AG10803 (cell line): ENCODE measurements around the gene PAQR6.

Experiments used
- DNase-seq: peaks from one replicate; pipeline ENCODE4 v3.0.0; 2010; ENCODE audit warnings: low read depth
- H3K4me3 ChIP-seq: 2 replicates; pipeline ENCODE4 v1.5.1; 2011; ENCODE audit warnings: mild to moderate bottlenecking, low read length, control low read depth
- TF ChIP-seq, protein P1 (sequence below): conservative IDR thresholded peaks from 2 replicates; pipeline ENCODE4 v1.5.1; 2011; ENCODE audit warnings: mild to moderate bottlenecking, low read length, control low read depth, inconsistent platforms

PAQR6 gene

DNA sequence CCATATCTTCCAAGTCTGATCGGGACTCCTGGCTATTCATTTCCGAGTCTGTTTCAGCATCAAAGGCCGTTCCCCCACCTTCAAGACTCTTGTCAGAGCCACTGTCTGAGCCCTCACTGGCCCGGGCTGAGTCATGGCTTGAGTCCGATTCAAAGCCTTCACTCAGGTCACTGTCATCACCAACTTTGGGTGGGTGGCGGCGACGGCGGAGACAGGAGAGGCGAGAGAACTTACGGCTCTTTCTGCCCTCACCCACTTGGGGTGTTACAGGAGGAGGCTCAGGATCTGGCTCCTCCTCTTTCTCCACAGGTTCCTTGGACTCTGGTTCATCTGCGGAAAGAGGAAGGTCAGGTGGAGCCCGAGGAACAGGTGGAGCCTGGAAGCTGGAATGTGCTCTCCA is 18.2 kb upstream of the PAQR6 start:
- TF ChIP-seq, protein P1, sequence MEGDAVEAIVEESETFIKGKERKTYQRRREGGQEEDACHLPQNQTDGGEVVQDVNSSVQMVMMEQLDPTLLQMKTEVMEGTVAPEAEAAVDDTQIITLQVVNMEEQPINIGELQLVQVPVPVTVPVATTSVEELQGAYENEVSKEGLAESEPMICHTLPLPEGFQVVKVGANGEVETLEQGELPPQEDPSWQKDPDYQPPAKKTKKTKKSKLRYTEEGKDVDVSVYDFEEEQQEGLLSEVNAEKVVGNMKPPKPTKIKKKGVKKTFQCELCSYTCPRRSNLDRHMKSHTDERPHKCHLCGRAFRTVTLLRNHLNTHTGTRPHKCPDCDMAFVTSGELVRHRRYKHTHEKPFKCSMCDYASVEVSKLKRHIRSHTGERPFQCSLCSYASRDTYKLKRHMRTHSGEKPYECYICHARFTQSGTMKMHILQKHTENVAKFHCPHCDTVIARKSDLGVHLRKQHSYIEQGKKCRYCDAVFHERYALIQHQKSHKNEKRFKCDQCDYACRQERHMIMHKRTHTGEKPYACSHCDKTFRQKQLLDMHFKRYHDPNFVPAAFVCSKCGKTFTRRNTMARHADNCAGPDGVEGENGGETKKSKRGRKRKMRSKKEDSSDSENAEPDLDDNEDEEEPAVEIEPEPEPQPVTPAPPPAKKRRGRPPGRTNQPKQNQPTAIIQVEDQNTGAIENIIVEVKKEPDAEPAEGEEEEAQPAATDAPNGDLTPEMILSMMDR, result no peak
- no peak for DNase-seq
- no peak overlapping the region for H3K4me3 ChIP-seq

DNA sequence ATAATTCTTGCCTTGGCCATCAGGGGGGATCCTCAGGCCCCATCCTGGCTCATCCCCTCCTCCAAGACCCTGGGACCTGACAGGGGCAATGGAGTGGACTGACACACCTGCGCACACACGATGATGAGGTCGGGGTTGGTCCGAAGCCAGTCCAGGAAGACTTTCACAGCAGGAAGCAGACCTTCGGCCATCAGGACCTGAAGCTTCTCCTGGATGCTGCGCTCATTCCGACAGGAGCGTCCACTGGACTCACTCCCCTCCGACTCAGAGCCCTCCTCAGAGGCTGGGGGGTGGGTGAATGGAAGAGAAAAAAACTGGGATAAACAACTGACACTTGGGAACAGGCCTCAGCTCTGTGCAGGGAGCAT is 15.4 kb upstream of the PAQR6 start:
- no peak overlapping the region for H3K4me3 ChIP-seq
- TF ChIP-seq, protein P1, result no peak
- DNase-seq, result no peak

DNA sequence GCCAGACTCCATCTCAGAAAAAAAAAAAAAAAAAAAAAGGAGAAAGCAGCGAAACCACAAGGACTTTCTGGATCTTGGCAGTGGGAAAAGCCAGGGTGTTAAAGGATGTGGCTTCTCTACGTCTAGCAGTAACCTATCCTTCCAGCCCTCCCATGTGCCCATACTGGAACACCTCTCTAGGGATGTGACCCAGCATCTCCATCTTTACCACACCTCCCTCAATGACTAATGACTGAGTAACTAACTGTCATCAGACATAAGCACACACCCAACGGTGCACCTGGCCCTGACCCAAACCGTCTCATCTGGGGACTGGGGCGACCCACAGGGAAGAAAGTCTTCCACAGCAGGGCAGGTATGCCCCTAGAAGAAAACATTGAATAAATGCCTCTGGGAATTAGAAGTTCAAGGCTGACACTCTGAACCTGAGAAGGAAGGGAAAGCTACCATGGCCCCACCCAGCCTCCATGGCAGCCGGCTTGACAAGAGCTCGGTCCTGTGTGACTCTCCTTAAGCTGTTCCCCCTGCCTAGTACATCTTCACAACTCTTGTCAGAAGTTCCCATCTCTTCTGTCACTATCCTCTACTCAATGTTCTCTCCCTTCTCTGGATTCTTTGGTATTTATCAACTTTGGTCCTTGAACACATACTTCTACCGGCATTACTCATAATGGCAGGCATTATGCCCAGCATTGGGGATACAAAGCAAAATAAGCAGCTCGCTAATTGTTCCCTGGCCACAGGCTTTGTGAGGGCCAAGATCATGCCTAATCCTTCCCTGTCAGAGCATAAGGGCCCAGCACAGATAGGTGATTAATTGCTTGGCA is 14.8 kb upstream of the PAQR6 start:
- H3K4me3 ChIP-seq, result no peak overlapping the region
- DNase-seq, result peak; percentile 91
- TF ChIP-seq, protein P1, result no peak

DNA sequence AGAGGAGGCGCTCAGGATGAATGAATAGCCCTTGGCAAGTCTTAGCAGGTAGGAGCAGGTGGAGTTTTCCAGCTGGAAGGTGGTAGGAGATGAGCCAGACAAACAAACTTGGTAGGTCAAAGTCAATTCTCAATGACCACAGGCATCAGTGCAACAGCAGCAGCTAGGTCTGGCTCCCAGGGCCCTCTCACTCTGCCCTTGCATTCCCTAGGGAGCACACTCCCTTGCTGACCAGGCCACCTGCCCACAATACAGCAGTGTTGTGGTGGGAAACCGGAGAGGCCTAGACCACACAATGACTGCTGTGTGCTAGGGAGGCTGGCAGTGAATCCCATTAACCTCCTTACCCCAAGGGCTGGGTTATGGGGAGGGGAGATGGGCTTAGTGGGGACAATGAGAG is 13.0 kb upstream of the PAQR6 start:
- H3K4me3 ChIP-seq, result no peak overlapping the region
- TF ChIP-seq, protein P1, result no peak
- DNase-seq, result no peak

- no peak overlapping the region for H3K4me3 ChIP-seq
- TF ChIP-seq, protein P1, result no peak
- DNase-seq, result no peak
These were observed 11.9 kb upstream of the PAQR6 start for GRCh38 chr1:156259805-156260204.

DNA sequence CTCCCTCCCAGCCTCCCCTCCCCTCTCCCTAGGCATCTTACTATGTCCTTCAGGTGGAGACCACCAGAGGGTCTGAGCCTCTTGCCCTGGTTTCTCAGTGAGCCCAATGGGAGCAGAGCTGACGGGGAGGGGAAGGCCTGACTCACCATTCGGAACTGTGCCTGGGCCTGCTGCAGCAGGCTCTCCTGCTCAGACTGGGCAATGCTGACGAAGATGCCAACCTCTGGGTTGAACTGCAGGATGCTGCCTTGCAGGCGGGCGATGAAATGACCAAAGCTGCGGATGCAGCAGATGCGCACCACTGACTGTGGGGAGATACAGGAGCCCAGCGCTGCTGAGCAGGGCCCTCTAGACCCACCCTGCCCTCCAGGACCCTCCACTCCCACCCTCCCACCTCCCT is 11.0 kb upstream of the PAQR6 start:
- no peak overlapping the region for H3K4me3 ChIP-seq
- no peak for DNase-seq
- TF ChIP-seq, protein P1, result no peak

- no peak for DNase-seq
- H3K4me3 ChIP-seq, result no peak overlapping the region
- TF ChIP-seq, protein P1, result no peak
These were observed 9.9 kb upstream of the PAQR6 start for GRCh38 chr1:156257711-156258110.
